HG03159 (cell line): Measurements from ENCODE around the gene MYCBPAP.
A peak's percentile ranks its signal among the peaks of the same experiment; 100 is the strongest.

ENCODE experiments used
- ATAC-seq: cut with Tn5 transposase; IDR thresholded peaks from one replicate; pipeline ENCODE4 v1.9.1; 2021; ENCODE audit warnings: mild to moderate bottlenecking, moderate library complexity; ENCODE audit not compliant: unreplicated experiment

MYCBPAP gene

DNA sequence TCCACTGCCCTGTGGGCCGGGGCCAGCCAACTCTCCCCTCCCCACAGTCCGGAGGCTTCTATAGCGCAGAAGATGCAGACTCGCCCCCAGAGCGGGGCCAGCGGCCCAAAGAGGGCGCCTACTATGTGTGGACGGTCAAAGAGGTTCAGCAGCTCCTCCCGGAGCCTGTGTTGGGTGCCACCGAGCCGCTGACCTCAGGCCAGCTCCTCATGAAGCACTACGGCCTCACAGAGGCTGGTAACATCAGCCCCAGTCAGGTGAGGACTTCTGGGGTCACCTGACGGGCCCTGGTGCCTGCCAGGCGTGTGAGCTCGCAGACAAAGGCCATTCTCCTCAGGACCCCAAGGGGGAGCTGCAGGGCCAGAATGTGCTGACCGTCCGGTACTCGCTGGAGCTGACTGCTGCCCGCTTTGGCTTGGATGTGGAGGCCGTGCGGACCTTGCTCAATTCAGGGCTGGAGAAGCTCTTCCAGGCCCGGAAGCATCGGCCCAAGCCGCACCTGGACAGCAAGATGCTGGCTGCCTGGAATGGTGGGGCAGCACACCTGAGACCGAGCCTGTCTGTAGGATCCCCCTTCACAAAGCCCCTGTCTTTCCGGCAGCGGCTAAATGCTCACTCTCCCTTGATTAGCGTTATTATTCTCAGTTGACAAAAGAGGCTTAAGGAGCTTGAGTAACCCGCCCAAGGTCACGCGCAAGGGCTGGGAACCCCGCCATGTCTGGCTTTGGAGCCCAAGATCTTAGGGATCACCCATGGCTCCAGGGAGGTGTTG, 42.6 kb downstream of the MYCBPAP start:
- ATAC-seq: no peak

DNA sequence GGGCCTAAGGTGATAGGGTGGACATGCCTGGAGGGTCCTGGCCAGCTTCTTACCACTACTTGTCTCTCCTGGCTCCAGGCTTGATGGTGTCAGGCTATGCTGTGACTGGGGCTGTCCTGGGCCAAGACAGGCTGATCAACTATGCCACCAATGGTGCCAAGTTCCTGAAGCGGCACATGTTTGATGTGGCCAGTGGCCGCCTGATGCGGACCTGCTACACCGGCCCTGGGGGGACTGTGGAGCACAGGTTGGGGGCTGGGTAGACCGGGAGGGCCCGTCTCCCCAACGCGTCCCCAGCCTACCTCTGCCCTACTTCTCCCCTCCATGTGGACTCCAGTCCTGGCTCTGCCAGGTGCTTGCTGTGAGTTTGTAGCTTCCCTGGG, 43.2 kb downstream of the MYCBPAP start:
- ATAC-seq: no peak

DNA sequence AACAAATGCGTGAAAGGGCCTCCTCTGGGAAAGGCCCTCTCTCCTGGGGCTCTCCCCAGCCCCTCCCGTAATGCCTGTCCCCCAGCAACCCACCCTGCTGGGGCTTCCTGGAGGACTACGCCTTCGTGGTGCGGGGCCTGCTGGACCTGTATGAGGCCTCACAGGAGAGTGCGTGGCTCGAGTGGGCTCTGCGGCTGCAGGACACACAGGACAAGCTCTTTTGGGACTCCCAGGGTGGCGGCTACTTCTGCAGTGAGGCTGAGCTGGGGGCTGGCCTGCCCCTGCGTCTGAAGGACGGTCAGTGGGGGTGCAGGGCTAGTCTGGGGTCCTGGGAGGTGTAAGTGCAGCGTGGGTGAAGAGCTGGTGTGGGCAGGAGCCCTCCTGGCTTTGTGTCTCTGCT, 43.6 kb downstream of the MYCBPAP start:
- no peak for ATAC-seq

DNA sequence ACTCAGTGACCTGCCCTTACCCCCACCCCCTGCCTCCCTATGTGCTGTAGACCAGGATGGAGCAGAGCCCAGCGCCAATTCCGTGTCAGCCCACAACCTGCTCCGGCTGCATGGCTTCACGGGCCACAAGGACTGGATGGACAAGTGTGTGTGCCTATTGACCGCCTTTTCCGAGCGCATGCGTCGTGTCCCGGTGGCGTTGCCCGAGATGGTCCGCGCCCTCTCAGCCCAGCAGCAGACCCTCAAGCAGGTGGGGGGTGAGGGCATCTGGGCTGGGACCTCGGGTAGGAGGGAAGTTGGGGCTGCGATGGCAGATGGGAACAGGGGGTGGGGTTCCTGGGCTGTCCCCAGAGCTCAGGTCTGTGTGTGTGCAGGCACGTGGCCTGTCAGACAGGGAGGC, 46.0 kb downstream of the MYCBPAP start:
- no peak for ATAC-seq

DNA sequence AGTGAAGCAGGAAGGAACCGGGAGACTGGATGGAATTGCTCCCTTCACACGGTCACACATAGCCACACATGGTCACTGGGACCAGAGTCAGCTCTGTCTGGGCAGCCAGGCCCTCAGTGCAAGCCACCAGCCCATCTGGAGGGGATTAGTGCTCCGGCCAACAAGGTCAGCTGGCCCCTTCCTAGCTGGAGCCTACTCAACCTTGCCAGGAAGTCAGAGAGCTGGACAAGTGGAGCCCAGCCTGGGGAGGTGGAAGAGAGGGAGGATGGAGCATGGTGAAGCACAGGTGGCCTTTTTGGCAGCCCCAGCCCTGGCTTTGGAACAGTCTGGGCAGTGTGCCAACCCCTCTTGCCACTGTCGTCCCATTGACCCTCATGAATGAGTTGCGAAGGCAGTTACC, 48.6 kb downstream of the MYCBPAP start:
- no peak for ATAC-seq

DNA sequence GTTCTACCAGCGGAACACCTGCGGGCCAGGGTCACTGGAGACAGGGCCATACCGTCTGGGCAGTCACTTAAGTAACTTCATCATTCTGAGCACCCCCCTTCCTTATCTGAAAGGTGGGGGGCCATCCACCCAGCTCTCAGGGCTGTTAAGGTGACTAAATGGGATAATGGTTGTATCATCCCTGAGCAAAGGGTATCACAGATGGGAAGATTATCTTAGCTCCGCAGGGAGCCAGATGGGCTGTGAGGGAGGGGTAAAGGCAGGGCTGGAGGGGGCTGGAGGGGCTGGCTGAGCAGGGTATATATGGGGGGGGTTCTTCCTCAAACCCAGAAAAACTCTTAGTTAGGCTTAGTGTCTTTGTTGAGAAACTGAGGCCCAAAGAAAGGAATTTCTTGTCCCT, 49.4 kb downstream of the MYCBPAP start:
- ATAC-seq: no peak

DNA sequence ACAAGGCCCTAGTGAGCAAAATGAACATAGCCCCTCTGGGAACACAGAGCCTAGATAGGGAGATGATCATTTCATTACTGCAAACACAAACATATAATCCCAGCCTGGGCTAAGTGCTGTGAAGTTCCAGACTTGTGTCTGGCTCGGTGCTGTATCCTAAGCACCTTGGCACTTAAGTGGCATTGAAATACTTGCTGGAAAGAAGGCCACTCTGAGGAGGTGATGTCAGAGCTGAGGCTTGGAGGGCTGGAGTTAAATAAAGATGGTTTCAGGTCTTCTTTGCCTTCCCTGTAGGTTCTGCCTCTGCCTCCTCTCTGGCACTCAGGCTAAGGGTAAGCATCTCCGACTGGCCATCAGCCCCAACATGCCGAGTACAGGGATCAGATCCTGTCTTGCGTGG, 49.9 kb downstream of the MYCBPAP start:
- ATAC-seq: no peak

DNA sequence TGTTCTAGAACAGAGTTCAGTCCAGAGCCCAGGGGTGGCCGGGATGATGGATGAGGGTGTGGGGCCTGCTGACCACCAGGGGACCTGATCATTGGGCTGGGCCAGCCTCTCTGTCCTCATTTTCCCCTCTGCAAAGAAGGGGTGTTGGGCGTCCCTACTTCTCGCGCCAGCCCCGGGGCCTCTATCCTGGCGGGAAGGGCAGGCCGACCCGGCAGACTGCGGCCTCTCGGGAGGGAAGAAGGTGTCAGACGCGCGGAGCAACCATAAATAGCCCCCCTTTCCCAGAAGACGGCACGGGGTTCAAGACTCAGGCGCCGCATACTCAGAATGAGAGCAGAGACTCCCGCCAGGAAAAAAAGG, 50.3 kb downstream of the MYCBPAP start:
- no peak for ATAC-seq

DNA sequence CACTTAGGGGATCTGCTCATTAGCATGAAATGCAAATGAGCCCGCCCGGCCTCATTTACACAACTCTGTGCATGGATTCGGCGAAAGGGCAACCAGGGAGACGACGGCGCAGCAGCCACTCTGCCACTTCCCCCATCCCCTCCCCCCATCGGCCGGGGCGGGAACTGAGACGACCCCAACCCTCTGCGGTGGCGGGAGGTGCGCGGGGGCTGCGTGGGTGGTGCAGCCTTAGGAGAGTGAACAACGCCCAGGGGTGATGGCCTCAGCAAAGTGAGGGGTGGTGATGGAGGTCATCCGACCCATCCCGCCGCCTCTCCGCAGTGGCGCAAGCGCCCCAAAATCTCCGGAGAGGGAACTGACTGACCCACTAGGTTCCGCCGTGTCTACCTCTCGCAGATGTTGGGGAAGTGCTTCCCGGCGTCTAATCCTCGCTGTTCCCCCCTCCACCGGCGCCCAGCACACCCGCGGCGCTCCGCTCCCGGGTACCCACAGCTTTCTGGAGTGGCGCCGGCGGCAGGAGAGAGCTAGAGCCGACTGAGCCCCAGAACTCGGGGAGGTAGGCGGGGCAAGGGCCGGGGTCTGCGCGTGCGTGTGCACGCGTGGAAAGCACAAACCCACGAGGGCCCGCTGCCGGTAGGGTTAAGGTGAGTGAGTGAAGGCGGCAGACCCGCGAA, 50.8 kb downstream of the MYCBPAP start:
- no peak for ATAC-seq

DNA sequence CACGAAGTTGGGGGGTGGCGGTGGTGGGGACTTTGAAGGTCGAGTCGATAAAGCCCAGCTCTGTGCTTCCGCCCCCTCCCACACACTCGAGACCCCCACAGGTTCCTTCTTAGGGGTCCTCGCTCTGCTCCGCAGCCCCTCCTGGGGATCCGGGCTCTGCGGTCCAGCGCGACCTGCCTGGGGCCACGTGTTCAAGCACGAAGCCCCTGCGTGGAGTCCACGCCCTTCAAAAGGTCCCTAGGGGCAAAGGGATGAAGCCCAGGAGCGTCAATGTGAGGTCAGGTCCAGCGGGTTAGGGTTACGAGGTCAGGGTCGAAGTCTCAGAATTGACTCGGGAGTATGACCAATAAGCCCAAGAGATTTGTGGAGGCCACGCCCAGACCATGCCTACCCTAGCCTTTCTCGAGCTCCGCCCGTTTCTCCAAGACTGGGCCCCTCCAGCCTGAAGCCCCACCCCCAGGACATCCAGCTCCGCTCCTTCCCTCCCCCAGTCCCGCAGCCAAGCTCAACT, 51.5 kb downstream of the MYCBPAP start:
- no peak for ATAC-seq

DNA sequence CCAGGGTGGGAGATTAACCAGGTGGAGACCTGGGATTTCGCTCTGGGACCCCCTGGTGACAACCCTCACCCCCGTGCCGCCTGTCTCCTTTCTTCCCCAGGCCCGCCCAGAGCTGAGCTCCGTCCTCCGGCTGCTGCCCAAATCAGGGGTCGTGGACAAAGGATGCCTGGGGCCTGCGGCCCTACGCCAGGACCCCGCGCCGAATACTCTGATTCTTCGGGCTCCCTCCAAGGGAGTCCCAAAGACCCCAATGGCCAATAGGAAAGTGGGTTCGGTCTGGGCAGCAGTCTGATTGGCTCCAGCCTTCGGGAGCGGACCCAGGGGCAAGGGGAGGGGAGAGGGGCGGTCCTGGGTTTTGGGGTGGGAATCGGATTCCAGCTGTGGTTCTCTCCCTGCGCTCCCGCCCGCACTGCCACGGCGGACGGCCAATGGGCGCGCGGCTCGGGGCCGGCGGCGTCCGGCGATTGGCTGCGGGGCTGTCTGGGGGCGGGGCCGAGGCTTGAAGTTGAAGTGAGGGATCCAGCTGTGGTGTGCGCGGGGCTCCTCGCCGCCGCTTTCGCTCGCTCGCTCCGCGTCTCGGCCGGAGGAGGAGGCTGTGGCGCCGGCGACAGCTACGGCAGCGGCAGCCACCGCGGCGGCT, 52.1 kb downstream of the MYCBPAP start, which contains the start of gene CACNA1G:
TSS of gene CACNA1G (plus strand) at position 531 of the 640 bp plus-strand sequence. CDS start 745 bp downstream, outside the sequence.
- peak; percentile 90 for ATAC-seq

DNA sequence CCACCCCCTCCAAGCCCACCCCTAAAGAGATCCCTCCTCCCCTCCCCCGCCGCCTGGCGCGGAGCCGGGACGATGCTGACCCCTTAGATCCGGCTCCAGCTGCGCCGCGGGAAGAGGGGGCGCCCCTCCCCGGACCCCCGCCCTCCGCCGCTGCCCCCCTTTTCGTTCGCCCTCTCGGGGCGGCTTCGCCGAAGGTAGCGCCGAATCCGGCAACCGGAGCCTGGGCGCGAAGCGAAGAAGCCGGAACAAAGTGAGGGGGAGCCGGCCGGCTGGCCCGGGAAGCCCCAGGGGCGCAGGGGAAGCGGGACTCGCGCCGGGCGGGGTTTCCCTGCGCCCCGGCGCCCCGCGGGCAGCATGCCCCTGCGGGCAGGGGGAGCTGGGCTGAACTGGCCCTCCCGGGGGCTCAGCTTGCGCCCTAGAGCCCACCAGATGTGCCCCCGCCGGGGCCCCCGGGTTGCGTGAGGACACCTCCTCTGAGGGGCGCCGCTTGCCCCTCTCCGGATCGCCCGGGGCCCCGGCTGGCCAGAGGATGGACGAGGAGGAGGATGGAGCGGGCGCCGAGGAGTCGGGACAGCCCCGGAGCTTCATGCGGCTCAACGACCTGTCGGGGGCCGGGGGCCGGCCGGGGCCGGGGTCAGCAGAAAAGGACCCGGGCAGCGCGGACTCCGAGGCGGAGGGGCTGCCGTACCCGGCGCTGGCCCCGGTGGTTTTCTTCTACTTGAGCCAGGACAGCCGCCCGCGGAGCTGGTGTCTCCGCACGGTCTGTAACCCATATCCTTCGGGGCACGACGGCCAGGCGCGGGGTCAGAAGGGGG, 52.9 kb downstream of the MYCBPAP start:
- no peak for ATAC-seq

DNA sequence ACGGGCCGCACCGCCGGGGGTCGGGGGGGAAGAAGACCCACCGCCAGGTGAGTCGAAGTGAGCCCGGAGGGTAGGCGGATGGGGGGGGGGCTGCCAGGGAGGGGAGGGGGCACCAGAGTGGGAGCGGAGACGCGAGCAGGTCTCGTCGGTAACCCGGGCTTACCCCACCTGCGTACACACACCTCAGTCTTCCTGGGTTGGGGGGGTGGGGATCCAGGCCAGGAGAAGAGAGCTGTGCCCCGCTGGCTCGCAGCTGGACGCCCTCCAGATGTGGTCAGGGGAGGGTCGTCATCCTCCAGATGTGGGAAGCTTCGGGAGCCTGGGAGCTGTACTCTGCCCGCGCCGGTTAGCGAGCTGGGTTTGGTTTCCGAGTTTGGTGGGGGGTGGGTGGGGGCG, 53.5 kb downstream of the MYCBPAP start:
- no peak for ATAC-seq

DNA sequence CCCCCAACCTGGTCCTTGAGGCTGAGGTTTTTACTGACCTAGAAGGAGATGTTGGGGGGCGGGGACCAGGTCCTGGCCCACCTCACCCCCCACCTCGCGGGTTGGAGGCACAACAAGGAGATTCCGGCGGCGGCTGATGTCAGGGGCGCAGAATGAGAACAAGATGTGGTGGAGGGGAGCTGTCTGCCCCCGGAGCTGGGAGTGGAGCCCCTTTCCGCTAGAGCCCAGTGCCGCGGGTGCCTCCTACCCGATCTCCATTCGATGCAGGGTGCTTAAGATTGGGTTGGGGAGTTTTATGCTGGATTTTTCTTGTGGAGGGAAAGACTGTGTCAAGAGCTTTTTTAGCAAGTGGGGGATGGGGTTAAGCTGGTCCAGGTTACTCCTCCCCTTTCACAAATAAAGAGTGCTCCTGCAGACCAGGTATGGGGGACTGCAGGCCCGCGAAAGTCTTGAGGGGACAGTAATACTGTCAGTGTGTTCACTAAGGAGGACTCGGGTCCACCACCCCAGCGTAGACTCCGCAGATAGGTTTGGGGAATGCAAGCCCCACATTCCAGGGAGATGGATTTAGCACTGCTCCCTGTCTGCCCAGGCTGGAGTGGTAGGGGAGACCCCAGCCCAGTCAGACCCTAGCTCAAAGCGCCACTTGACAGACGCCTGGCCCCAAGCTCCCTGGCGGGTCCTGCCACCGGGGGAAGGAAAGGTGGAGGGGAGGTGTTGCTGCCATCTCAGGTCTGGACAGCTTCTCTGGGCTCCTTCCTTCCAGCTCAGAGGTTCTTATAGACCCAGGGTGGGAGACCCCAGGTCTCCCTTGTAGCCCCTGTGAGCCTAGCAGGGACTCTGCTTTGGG, 54.2 kb downstream of the MYCBPAP start:
- ATAC-seq: no peak

DNA sequence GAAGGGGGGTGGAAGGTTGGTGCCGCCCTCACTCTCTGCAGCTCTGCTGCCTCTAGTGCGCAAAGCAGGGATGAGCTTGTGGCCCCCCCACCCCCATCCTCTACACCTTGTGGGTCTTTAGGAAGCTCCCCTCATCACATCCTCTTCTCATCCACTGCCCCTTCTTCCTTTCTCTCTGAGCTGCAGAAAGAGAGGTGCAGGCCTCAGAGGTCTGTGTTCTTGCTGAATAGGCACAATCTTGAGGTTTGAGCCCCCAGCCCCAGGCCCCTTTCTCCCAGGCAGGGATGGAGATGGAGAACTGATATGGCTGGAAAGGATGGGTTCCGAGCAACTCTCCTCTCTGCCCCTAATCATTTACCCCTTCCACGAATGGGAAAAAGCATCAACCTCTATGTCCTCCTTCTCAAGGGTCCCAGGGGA, 54.9 kb downstream of the MYCBPAP start:
- no peak for ATAC-seq

DNA sequence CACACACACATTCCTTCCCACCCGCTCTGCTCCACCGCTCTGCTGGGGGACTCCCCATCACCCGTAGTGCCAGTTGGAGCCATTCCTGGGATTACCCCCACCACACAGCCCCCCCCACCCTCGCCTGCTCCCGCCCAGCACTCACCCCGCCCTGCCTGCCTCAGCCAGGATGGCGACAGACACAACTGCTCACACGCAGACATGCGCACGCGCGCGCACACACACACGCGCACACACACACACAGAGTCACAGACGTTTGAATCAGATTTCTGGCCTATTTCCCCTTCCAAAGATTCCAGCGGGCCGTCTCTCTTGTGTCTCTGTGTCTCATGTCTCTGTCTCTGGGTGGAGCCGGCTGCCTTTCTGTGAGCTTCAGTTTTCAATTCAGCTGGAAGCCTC, 56.7 kb downstream of the MYCBPAP start:
- ATAC-seq: no peak

DNA sequence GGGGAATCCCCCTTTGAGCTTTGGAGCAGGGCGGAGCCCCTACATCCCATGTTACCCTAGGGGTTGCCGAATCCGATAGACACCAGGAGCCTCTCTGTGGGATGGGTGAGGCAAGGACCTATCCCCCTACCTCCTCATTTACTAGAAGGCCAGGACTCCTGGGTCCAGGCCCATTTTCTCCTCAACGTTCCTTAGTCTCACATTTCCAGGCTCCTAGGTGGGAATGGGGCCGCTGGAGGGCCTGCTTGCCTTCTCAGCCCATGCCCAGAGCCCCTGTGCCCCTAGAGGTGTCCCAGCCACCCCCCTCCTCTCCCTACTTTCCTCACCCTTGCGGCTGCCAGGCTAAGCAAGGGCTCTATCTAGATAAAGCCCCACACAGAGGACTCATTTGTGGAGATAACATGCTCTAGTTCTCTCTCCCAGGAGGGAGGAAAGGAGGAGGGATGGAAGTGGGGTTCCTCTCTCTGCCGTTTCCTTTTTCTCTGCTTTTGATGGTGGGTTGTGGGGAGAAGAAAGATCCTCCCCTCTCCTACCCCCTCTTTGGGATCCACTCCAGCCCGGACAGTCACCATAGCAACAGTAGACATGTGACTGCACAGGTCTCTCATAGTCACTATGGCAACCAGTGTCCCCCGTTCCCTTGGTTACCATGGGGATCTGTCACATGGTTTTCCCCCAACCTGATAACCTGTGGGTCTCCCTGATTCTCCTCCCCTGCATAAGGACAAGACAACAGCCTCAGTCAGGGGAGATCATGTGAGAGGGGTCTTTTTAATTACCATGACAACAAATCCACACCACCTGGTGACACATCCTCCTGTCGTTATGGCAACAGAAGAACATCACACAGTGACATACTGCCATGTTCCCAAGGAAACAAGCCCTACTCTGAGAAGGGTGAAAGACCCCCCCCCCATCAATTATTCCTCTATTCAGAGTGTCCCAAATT, 57.4 kb downstream of the MYCBPAP start:
- no peak for ATAC-seq

DNA sequence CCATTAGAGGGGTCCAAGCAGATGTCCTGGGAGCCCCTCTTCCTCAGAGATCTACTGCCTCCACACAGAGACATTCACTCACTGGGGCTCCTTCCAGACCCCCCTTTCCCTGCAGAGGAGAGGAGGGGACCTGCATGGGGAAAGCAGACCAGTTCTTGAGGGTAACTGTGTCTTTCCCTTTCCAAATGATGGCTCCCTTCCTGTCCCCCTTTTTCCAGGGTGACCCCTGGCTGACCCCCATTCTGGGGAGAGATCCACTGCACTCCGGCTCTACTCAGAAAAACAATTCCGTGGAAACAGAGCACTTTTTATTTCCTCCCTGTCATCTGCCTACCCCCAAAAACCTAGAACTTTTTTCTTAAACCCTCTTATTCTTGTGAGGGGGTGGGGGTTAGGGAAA, 58.6 kb downstream of the MYCBPAP start:
- ATAC-seq: no peak

DNA sequence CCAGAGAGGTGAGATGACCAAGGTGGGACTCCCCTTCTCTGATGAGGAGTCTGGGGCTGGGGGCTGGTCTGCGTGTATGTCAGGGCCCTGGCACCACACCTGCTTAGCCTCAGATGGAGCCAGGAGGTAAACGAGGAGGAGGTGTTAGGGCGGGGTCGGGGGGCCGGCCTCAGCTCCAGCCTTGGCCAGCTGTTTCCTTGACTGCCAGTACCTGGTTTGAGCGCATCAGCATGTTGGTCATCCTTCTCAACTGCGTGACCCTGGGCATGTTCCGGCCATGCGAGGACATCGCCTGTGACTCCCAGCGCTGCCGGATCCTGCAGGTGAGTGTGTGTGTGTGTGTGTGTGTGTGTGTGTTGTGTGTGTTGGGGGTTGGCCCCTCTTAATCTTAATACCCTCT, 60.4 kb downstream of the MYCBPAP start:
- ATAC-seq: no peak
